ENCODE results near the gene IRGQ.

The IRGQ gene

DNA sequence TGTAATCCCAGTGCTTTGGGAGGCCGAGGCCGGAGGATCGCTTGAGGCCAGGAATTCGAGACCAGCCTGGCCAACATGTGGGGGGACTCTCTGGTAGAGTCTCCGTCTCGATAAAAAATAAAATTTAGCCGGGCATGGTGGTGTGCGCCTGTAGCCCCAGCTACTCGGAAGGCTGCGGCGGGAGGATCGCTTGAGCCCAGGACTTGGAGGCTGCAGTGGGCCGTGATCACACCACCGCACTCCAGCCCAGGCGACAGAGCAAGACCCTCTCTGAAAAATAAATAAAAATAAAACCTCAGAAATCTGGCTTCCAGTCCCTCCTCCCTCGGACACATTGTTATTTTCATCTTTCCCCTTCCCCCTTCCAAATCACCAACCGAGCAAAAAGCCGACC, 332 bp downstream of the IRGQ start:
- Histone ChIP-seq H3K14ac (ENCODE audit: low read length in 2 of 2) (no peak overlapping the region), H2BK15ac (ENCODE audit: low read depth, poor library complexity, severe bottlenecking) (no peak overlapping the region), H2AK5ac (ENCODE audit: low read length, severe bottlenecking) (no peak overlapping the region), H3K27ac (ENCODE audit: low read length, poor library complexity, severe bottlenecking) (peak overlapping the region; percentile 88), H3K27me3 (ENCODE audit: control insufficient read depth in 1 of 2, insufficient read depth in 1 of 2, low read length in 2 of 2) (no peaks in the 10 kb centered on the region), H3K4me3 (ENCODE audit: insufficient read depth in 1 of 2, low read depth in 1 of 2, low read length in 2 of 2) (peak overlapping the region; percentile 75 to 97), H2AFZ (ENCODE audit: low read depth, low read length) (no peak overlapping the region), H4K91ac (ENCODE audit: low read length) (no peak overlapping the region), H3K9me3 (ENCODE audit: control insufficient read depth, low read length) (no peaks in the 10 kb centered on the region), H3K4me1 (ENCODE audit: control insufficient read depth, insufficient read depth, low read depth, low read length) (peaks cover 20% of the 10 kb centered on the region), H2BK12ac (ENCODE audit: low read length in 2 of 2) (no peak overlapping the region), H3K4ac (ENCODE audit: low read depth in 1 of 2, low read length in 2 of 2) (peak overlapping the region in 1 of 2 experiments; percentile 65), H4K8ac (ENCODE audit: low read length) (no peak overlapping the region), H3K18ac (ENCODE audit: low read depth in 1 of 2, low read length in 2 of 2) (peak overlapping the region in 1 of 2 experiments; percentile 42), H3K23ac (ENCODE audit: low read length in 2 of 2) (no peak overlapping the region), H3K36me3 (ENCODE audit: control insufficient read depth in 1 of 2, insufficient read depth in 2 of 2, low read depth in 1 of 2, low read length in 2 of 2) (peaks cover 50 to 54% of the 10 kb centered on the region in 2 experiments), H3K9ac (ENCODE audit: low read length) (peak overlapping the region; percentile 99), H3K79me1 (replicated peaks; ENCODE audit: low read length, poor library complexity, severe bottlenecking) (peaks cover 33% of the 10 kb centered on the region), H2BK5ac (ENCODE audit: low read depth, low read length, poor library complexity, severe bottlenecking) (no peak overlapping the region), H2BK120ac (ENCODE audit: low read depth, low read length) (no peak overlapping the region), H3K4me2 (ENCODE audit: low read length, poor library complexity, severe bottlenecking) (peak overlapping the region; percentile 79)
- WGBS, result 5% methylated on average over 18 of the region's 18 CpGs
- no peak for DNase-seq

DNA sequence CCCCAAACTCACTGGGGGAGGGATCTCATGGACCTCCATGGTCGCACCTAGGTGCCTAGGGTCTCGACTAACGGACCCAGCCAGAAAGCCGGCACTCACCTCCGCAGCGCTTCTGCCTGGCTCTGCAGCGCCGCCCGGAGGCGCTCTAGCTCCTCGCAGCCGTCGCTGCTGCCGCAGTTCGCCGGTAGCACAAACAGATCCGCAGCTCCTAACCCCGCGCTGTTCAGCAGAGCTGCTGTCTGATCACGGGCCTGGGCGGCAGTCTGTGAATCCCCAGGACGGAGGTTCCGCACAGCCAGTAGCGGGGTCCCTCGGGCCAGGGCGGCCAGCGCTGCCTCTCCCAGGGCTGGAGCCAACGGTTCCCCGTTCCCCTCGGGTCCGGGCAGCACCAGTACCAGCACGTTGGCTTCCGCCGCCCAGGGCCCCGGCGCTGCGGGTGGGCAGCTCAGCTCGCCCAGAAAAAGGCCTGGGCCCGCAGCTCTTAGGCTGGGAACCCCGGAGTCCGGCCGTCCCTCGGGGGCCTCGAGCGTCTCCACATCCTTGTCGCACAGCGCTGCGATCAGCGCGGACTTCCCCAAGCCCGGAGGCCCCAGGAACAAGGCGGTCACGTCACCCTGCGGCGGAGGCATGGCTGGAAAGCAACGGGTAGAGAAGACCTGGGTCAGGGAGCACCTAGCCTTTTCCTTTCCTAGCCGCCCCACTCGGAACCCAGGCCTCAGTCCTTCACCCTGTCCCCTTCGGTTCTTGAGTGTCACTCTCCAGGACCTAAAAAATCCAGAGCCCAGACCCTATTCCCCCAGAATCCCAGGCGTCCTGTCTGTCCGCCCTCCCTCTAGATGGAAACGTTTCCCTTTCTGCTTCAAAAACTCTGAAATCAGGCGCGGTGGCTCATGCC, 977 bp downstream of the IRGQ start:
- Histone ChIP-seq H4K91ac (ENCODE audit: low read length) (peak overlapping the region; percentile 62), H3K9ac (ENCODE audit: low read length) (peak overlapping the region; percentile 99), H3K4me2 (ENCODE audit: low read length, poor library complexity, severe bottlenecking) (peak overlapping the region; percentile 79), H2AK5ac (ENCODE audit: low read length, severe bottlenecking) (no peak overlapping the region), H3K4me1 (ENCODE audit: control insufficient read depth, insufficient read depth, low read depth, low read length) (peaks cover 20% of the 10 kb centered on the region), H3K9me3 (ENCODE audit: control insufficient read depth, low read length) (no peaks in the 10 kb centered on the region), H3K23ac (ENCODE audit: low read length in 2 of 2) (peak overlapping the region in 1 of 2 experiments; percentile 48), H3K27ac (ENCODE audit: low read length, poor library complexity, severe bottlenecking) (peak overlapping the region; percentile 88), H3K36me3 (ENCODE audit: control insufficient read depth in 1 of 2, insufficient read depth in 2 of 2, low read depth in 1 of 2, low read length in 2 of 2) (peaks cover 53 to 56% of the 10 kb centered on the region in 2 experiments), H2AFZ (ENCODE audit: low read depth, low read length) (peak overlapping the region; percentile 47), H4K8ac (ENCODE audit: low read length) (no peak overlapping the region), H3K18ac (ENCODE audit: low read depth in 1 of 2, low read length in 2 of 2) (peak overlapping the region in 1 of 2 experiments; percentile 66), H3K14ac (ENCODE audit: low read length in 2 of 2) (peak overlapping the region in 1 of 2 experiments; percentile 84), H2BK15ac (ENCODE audit: low read depth, poor library complexity, severe bottlenecking) (peak overlapping the region; percentile 74), H3K4ac (ENCODE audit: low read depth in 1 of 2, low read length in 2 of 2) (peak overlapping the region; percentile 61 to 65), H2BK5ac (ENCODE audit: low read depth, low read length, poor library complexity, severe bottlenecking) (no peak overlapping the region), H3K4me3 (ENCODE audit: insufficient read depth in 1 of 2, low read depth in 1 of 2, low read length in 2 of 2) (peak overlapping the region; percentile 75 to 97), H3K27me3 (ENCODE audit: control insufficient read depth in 1 of 2, insufficient read depth in 1 of 2, low read length in 2 of 2) (no peaks in the 10 kb centered on the region), H2BK12ac (ENCODE audit: low read length in 2 of 2) (peak overlapping the region in 1 of 2 experiments; percentile 73), H2BK120ac (ENCODE audit: low read depth, low read length) (peak overlapping the region; percentile 11), H3K79me1 (replicated peaks; ENCODE audit: low read length, poor library complexity, severe bottlenecking) (peaks cover 31% of the 10 kb centered on the region)
- WGBS, result 3% methylated on average over 64 of the region's 64 CpGs
- peak; percentile 85 for DNase-seq

DNA sequence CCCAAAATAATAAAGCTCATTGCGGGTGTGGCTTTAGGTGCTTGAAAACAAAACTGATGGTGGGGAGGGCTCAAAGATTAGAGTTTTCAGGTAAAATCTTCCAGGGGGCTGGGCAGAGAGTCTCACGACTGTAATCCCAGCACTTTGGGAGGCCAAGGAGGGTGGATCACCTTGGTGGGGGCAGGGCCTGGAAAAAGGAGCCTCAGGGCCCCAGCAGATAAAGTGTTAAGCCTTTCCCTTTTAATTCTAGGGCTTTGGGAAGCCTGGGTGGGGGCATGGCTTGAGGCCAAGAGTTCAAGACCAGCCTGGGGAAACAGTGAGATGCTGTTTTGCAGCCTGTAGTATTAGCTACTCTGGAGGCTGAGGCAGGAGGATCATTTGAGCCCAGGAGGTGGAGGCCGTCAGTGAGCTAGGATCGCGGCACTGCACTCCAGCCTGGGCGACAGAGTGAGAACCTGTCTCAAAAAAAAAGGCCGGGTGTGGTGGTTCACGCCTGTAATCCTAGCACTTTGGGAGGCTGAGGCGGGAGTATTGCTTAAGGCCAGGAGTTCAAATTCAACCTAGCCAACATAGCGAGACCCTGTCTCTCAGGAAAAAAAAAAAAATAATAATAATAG, 1.7 kb downstream of the IRGQ start:
- H4K8ac ChIP-seq (ENCODE audit: low read length), result no peak overlapping the region
- H2BK12ac ChIP-seq (ENCODE audit: low read length in 2 of 2), result no peak overlapping the region
- H3K14ac ChIP-seq (ENCODE audit: low read length in 2 of 2), result no peak overlapping the region
- no peak for DNase-seq
- peaks cover 54 to 55% of the 10 kb centered on the region in 2 experiments for H3K36me3 ChIP-seq (ENCODE audit: control insufficient read depth in 1 of 2, insufficient read depth in 2 of 2, low read depth in 1 of 2, low read length in 2 of 2)
- peak overlapping the region; percentile 79 for H3K4me2 ChIP-seq (ENCODE audit: low read length, poor library complexity, severe bottlenecking)
- no peak overlapping the region for H2AK5ac ChIP-seq (ENCODE audit: low read length, severe bottlenecking)
- peak overlapping the region; percentile 99 for H3K9ac ChIP-seq (ENCODE audit: low read length)
- H3K9me3 ChIP-seq (ENCODE audit: control insufficient read depth, low read length), result no peaks in the 10 kb centered on the region
- H3K4me1 ChIP-seq (ENCODE audit: control insufficient read depth, insufficient read depth, low read depth, low read length), result peaks cover 20% of the 10 kb centered on the region
- no peaks in the 10 kb centered on the region for H3K27me3 ChIP-seq (ENCODE audit: control insufficient read depth in 1 of 2, insufficient read depth in 1 of 2, low read length in 2 of 2)
- H3K23ac ChIP-seq (ENCODE audit: low read length in 2 of 2), result no peak overlapping the region
- peak overlapping the region; percentile 75 to 97 for H3K4me3 ChIP-seq (ENCODE audit: insufficient read depth in 1 of 2, low read depth in 1 of 2, low read length in 2 of 2)
- H3K79me1 ChIP-seq (replicated peaks; ENCODE audit: low read length, poor library complexity, severe bottlenecking), result peaks cover 32% of the 10 kb centered on the region
- WGBS, result 98% methylated on average over 8 of the region's 10 CpGs
- no peak overlapping the region for H3K18ac ChIP-seq (ENCODE audit: low read depth in 1 of 2, low read length in 2 of 2)
- H2AFZ ChIP-seq (ENCODE audit: low read depth, low read length), result no peak overlapping the region
- no peak overlapping the region for H4K91ac ChIP-seq (ENCODE audit: low read length)
- no peak overlapping the region for H2BK120ac ChIP-seq (ENCODE audit: low read depth, low read length)
- no peak overlapping the region for H3K4ac ChIP-seq (ENCODE audit: low read depth in 1 of 2, low read length in 2 of 2)
- no peak overlapping the region for H3K27ac ChIP-seq (ENCODE audit: low read length, poor library complexity, severe bottlenecking)
- H2BK5ac ChIP-seq (ENCODE audit: low read depth, low read length, poor library complexity, severe bottlenecking), result no peak overlapping the region
- no peak overlapping the region for H2BK15ac ChIP-seq (ENCODE audit: low read depth, poor library complexity, severe bottlenecking)

DNA sequence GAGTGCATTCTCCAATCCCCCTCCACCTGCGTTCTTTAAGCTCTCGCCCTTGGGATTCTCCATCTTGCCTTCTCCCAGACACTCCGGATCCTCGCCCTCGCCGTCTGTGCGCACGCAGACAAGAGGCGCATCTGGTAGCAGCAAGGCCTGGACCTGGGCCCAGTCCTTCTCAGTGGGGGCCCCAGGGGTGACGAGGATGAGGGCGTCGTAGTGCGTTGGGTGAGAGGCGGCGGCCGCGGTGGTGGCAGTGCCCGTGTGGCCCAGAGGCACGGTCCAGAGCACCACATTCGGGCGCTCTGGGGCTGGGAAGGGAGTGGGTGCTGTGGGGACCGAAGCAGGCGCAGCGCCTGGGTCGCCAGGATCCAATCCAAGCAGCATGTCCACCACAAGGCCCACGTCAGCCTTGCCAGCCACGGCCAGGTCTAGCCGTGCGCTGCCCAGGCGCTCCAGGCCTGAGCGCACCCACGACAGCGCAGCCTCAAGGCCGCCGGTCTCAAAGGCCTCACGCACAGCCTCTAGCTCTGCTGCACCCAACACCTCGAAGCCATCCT, 3.1 kb downstream of the IRGQ start:
- Histone ChIP-seq H3K79me1 (replicated peaks; ENCODE audit: low read length, poor library complexity, severe bottlenecking) (peaks cover 31% of the 10 kb centered on the region), H2BK120ac (ENCODE audit: low read depth, low read length) (no peak overlapping the region)

More for the DNA sequence above, 3.1 kb downstream of the IRGQ start:
- Histone ChIP-seq H3K9ac (ENCODE audit: low read length) (peak overlapping the region; percentile 99), H4K8ac (ENCODE audit: low read length) (no peak overlapping the region), H3K27ac (ENCODE audit: low read length, poor library complexity, severe bottlenecking) (no peak overlapping the region), H2BK5ac (ENCODE audit: low read depth, low read length, poor library complexity, severe bottlenecking) (no peak overlapping the region), H3K18ac (ENCODE audit: low read depth in 1 of 2, low read length in 2 of 2) (no peak overlapping the region), H3K27me3 (ENCODE audit: control insufficient read depth in 1 of 2, insufficient read depth in 1 of 2, low read length in 2 of 2) (no peaks in the 10 kb centered on the region), H3K14ac (ENCODE audit: low read length in 2 of 2) (no peak overlapping the region), H3K23ac (ENCODE audit: low read length in 2 of 2) (no peak overlapping the region), H3K4me3 (ENCODE audit: insufficient read depth in 1 of 2, low read depth in 1 of 2, low read length in 2 of 2) (no peak overlapping the region), H3K9me3 (ENCODE audit: control insufficient read depth, low read length) (no peaks in the 10 kb centered on the region), H2AFZ (ENCODE audit: low read depth, low read length) (no peak overlapping the region), H2AK5ac (ENCODE audit: low read length, severe bottlenecking) (no peak overlapping the region), H3K36me3 (ENCODE audit: control insufficient read depth in 1 of 2, insufficient read depth in 2 of 2, low read depth in 1 of 2, low read length in 2 of 2) (peaks cover 51 to 54% of the 10 kb centered on the region in 2 experiments), H3K4me1 (ENCODE audit: control insufficient read depth, insufficient read depth, low read depth, low read length) (peaks cover 20% of the 10 kb centered on the region), H3K4me2 (ENCODE audit: low read length, poor library complexity, severe bottlenecking) (no peak overlapping the region), H4K91ac (ENCODE audit: low read length) (no peak overlapping the region), H3K4ac (ENCODE audit: low read depth in 1 of 2, low read length in 2 of 2) (no peak overlapping the region), H2BK15ac (ENCODE audit: low read depth, poor library complexity, severe bottlenecking) (no peak overlapping the region), H2BK12ac (ENCODE audit: low read length in 2 of 2) (no peak overlapping the region)
- no peak for DNase-seq
- 98% methylated on average over 32 of the region's 37 CpGs for WGBS

Measured in mesenchymal stem cell (in vitro differentiated cells and primary cell).